Kidney (tissue), 14 donors: Measurements from ENCODE around the gene ABCA8. TPM values are rescaled to one million over a fixed set of nuclear protein-coding genes. Genes with fewer than 3 reads are reported as not detected.

ENCODE experiments used
- DNase-seq, 5 donors: peaks; one replicate each; pipeline ENCODE4 v3.0.0-alpha.2; 2013 to 2020
- FAIRE-seq: peaks from 2 replicates; lab custom pipeline; 2012; peaks lifted over from hg19 to GRCh38; lab: Jason Lieb, UNC
- H3K27ac ChIP-seq, 2 donors: one replicate each; pipeline ENCODE4 v1.7.0; 2013; ENCODE audit warnings: low read depth in 2 of 2, low read length in 2 of 2, inconsistent platforms in 1 of 2
- H3K27me3 ChIP-seq: one replicate; pipeline ENCODE4 v1.7.1; 2013; ENCODE audit warnings: low read length, inconsistent platforms; ENCODE audit not compliant: control insufficient read depth, insufficient read depth
- H3K36me3 ChIP-seq, 3 donors: one replicate each; pipeline versions ENCODE4 v1.7.0 to v1.7.1; 2013; ENCODE audit warnings: low read length in 3 of 3, control low read depth in 1 of 3, inconsistent platforms in 1 of 3; ENCODE audit not compliant: insufficient read depth in 3 of 3, control insufficient read depth in 2 of 3
- H3K4me1 ChIP-seq, 3 donors: one replicate each; pipeline versions ENCODE4 v1.7.0 to v1.7.1; 2013; ENCODE audit warnings: low read length in 3 of 3, inconsistent platforms in 1 of 3, low read depth in 1 of 3; ENCODE audit not compliant: control insufficient read depth in 2 of 3, insufficient read depth in 2 of 3
- H3K4me3 ChIP-seq, 3 donors: one replicate each; pipeline versions ENCODE4 v1.7.0 to v1.8.1; 2013; ENCODE audit warnings: low read length in 3 of 3, control low read depth in 1 of 3, inconsistent platforms in 1 of 3
- H3K9ac ChIP-seq, 3 donors: one replicate each; pipeline versions ENCODE4 v1.7.0 to v1.7.1; 2013; ENCODE audit warnings: low read length in 3 of 3, control low read depth in 1 of 3, inconsistent platforms in 1 of 3
- H3K9me3 ChIP-seq, 3 donors: one replicate each; pipeline versions ENCODE4 v1.7.0 to v1.7.1; 2013; ENCODE audit warnings: low read length in 3 of 3, control low read depth in 1 of 3, inconsistent platforms in 1 of 3; ENCODE audit not compliant: control insufficient read depth in 2 of 3, insufficient read depth in 1 of 3
- CTCF ChIP-seq: IDR thresholded peaks from 3 replicates; pipeline ENCODE4 v1.5.1; 2012; ENCODE audit warnings: mild to moderate bottlenecking, moderate library complexity, borderline replicate concordance; ENCODE audit not compliant: insufficient read depth; ENCODE audit errors: extremely low read depth
- intact Hi-C: fragments of 100-400 bp; cut with DNase I; formaldehyde crosslinking; loops from one replicate; pipeline ENCODE4 v1.11.1; 2022
- polyA plus RNA-seq: library from polyadenylated mRNA; stranded (reverse); fragments of 350-450 nt; fragmentation: Illumina TruSeq; extraction: RNeasy Lipid Tissue Mini Kit (QIAGEN cat#74804); gene quantifications from one replicate; pipeline ENCODE4 v1.2.3, GENCODE V29; 2014; ENCODE audit warnings: low read depth, low replicate concordance; ENCODE audit not compliant: insufficient read depth
- total RNA-seq: library from RNA; stranded (reverse); fragmentation: NEBNext Ultra II Directional; extraction: Animal tissue kit (Norgen Biotek cat#: 25700); gene quantifications from one replicate; pipeline ENCODE4 v1.2.1, GENCODE V29; 2021
- donor health status: control.
- donor health status: control.
- donor health status: control.
- donor health status: control.
- donor health status: control.
- donor health status: DM: yes; HTN: yes; CAD: no.
- donor health status: Normal renal cell carcinoma (clear cell type).

ABCA8 gene
- total and polyA plus RNA-seq, 2 donors from 2014 or later = 3.7 to 9.4 TPM

- no peak overlapping the region for H3K9ac ChIP-seq
- H3K27ac ChIP-seq = no peak overlapping the region
- no peaks in the 10 kb centered on the region for H3K27me3 ChIP-seq
- H3K4me1 ChIP-seq = no peaks in the 10 kb centered on the region
- H3K36me3 ChIP-seq = no peaks in the 10 kb centered on the region
- no peak for TF ChIP-seq CTCF
- FAIRE-seq (no peak), DNase-seq (no peak)
- H3K9me3 ChIP-seq = no peaks in the 10 kb centered on the region
- intact Hi-C loops = no loop called here
- H3K4me3 ChIP-seq = no peak overlapping the region
Observed at GRCh38 chr17:68832109-68832802, 122.9 kb downstream of the ABCA8 start.

- FAIRE-seq = no peak
- Histone ChIP-seq H3K4me3 (no peak overlapping the region), H3K36me3 (no peaks in the 10 kb centered on the region)
Observed at GRCh38 chr17:68831170-68831569, 124.0 kb downstream of the ABCA8 start.

GRCh38 chr17:68830313-68830712 lies 124.9 kb downstream of the ABCA8 start:
- DNase-seq (no peak), FAIRE-seq (no peak)
- Histone ChIP-seq H3K9me3 (no peaks in the 10 kb centered on the region), H3K27ac (no peak overlapping the region), H3K27me3 (no peaks in the 10 kb centered on the region), H3K9ac (no peak overlapping the region), H3K4me3 (no peak overlapping the region), H3K4me1 (no peaks in the 10 kb centered on the region), H3K36me3 (no peaks in the 10 kb centered on the region)
- no peak for TF ChIP-seq CTCF
- intact Hi-C loops = no loop called here

More at GRCh38 chr17:68831170-68831569, 124.0 kb downstream of the ABCA8 start:
- H3K27ac ChIP-seq = no peak overlapping the region
- no peak for TF ChIP-seq CTCF
- no peaks in the 10 kb centered on the region for H3K27me3 ChIP-seq
- H3K9ac ChIP-seq = no peak overlapping the region
- H3K9me3 ChIP-seq = no peaks in the 10 kb centered on the region
- intact Hi-C loops = no loop called here
- no peak for DNase-seq
- H3K4me1 ChIP-seq = no peaks in the 10 kb centered on the region

GRCh38 chr17:68829211-68829610 lies 126.0 kb downstream of the ABCA8 start:
- no peaks in the 10 kb centered on the region for H3K27me3 ChIP-seq
- H3K4me3 ChIP-seq = no peak overlapping the region
- no peak overlapping the region for H3K27ac ChIP-seq
- intact Hi-C loops = no loop called here
- no peak overlapping the region for H3K9ac ChIP-seq
- DNase-seq (no peak), FAIRE-seq (no peak)
- H3K9me3 ChIP-seq = no peaks in the 10 kb centered on the region
- H3K4me1 ChIP-seq = no peaks in the 10 kb centered on the region
- H3K36me3 ChIP-seq = no peaks in the 10 kb centered on the region
- no peak for TF ChIP-seq CTCF
